ENCODE data around the gene CYP24A1. TPM values are rescaled to one million over a fixed set of nuclear protein-coding genes. Genes with fewer than 3 reads are reported as not detected.

The CYP24A1 gene
- total RNA-seq, 2 donors from 2014 or later = not detected

Other genes starting within 250 kb of the CYP24A1 start
- not detected for gene BCAS1, start 103.4 kb downstream of the CYP24A1 start, total RNA-seq
- gene PFDN4, start 34.1 kb upstream of the CYP24A1 start, total RNA-seq = 10 to 100 TPM; 52.0 to 62.1 TPM